Kidney capillary endothelial cell (primary cell): Measurements from ENCODE around the gene ZMYND8.
"Not testable (repeated sequence)": the region's sequence is repeated elsewhere in the genome, so short reads cannot be mapped to it uniquely, and the experiment has no call there.

ENCODE experiments used
- DNase-seq: peaks from one replicate; pipeline ENCODE4 v3.0.0-alpha.2; 2018; ENCODE audit warnings: low spot score

The ZMYND8 gene

DNA sequence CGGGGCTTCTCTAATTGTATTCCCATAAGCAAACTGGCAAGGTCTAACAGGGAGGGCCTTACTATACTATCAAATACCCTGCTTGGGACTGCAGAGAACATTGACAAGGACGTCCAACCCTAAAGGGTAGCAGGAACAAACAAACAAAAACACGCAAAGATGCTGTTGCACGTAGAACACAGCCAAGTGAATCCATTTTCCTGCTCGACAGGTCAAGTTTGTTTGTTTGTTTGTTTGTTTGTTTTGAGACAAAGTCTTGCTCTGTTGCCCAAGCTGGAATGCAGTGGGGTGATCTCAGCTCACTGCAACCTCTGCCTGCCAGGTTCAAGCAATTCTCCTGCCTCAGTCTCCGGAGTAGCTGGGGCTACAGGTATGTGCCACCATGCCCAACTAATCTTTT is 91.3 kb downstream of the ZMYND8 start:
- DNase-seq = no peak

DNA sequence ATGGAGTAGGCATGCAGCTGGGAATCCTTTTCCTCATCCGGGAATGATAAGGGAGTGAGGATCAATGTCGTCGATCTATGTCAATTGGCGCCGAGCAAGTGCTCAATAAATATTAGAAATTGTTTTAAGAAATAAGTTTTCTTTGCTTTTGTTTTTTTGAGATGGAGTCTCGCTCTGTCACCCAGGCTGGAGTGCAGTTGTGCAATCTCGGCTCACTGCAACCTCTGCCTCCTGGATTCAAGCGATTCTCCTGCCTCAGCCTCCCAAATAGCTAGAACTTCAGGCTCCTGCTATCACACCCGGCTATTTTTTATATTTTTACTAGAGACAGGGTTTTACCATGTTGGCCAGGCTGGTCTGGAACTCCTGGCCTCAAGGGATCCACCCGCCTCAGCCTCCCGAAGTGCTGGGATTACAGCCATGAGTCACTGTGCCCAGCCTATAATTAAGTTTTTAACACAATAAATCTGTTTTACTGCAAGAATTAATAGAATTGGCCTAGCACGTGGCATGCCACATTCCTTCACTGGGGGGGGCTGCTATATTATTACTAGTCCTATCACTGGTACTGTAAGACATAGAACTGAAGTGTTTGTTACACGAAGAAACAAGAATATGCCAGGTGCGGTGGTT is 92.2 kb downstream of the ZMYND8 start:
- DNase-seq = not testable (repeated sequence)

DNA sequence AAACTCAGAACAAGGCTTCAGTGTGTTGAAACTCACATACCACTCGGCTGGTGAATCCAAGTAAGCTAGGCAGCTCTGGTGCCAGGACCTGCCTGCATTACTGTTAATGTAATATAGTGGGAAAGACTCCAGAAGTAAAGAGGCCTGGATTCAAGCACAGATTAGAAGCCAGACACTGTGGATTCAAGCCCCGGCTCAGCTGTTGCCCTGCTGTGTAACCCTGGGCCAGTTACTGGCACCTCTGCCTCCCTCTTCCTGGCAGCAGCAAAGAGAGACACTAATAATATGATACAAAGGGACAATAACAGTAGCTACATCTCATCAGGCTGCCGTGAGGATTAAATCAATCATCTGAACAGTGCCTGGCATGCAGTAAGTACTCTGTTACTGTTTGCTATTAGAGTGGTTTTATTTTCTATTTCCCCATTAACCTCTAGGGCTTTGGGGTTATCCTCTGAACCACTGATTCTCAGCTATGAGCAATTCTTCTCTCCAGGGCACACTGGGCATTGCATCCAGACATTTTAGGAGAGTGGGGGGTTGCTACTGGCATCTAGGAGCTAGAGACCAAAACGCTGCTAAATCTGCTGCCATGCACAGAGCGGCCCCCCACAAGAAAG is 92.9 kb downstream of the ZMYND8 start:
- DNase-seq = no peak

DNA sequence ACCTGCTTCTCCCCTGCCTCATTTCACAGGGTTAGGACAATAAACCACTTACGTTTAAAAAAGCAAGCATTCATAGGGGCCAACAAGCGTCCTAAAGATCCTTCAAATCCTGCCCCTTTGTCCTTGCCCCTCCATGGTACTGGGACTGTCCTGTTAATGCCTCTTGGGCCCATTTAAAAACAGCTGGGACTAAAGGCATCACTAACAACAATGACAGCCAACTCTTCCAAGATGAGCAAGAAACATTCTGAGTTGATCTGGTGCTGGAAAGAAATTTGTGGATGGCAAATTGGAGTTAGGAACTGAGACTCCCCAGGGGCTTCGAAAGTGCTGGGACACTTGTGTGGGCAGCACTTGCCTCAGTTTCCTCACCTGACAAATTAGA is 93.4 kb downstream of the ZMYND8 start:
- no peak for DNase-seq

DNA sequence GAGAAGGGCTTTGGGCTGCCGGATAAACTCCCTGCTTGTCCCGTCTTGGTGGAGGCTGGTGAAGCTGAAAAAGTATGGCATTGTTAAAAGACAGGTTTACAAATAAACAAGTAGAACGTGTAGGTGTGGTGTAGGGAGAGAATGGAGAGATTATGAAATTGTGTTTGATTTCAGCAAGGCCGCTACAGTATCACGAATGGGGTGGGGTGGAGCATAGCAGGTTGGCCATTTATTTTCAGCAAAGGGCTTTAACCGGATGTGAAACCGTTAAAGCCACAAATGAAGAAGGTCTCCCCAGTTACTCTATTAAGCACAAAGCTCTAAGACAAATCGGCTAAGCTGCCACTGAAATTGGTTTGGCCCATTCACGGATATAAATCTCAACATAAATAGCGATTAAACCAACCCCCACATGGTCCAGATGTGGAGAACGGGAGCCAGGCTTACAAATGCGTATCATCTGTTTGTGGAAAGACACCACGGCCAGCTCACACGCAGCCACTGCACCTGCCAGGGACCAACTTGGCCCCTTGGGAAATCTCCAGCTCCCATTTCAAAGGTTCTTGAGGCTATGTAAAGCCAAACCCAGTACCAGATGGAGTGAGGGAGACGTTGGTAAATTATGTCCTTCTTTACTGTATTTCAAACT is 94.0 kb downstream of the ZMYND8 start:
- no peak for DNase-seq

DNA sequence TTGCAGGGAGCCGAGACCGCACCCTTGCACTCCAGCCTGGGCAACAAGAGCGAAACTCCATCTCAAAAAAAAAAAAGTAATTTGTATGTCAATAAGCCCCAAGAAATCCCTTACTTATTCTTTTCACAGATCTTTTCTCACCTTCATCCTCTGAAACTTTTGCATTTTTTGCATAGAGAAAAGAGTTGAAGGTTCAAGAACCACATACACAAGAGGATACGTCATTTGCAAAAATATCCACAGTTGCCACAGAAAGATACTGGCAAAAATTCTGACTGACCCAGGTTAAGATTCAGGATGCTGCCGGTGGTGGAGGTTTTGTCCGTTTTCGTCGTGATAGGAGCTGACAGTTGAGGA is 94.5 kb downstream of the ZMYND8 start:
- DNase-seq = no peak

DNA sequence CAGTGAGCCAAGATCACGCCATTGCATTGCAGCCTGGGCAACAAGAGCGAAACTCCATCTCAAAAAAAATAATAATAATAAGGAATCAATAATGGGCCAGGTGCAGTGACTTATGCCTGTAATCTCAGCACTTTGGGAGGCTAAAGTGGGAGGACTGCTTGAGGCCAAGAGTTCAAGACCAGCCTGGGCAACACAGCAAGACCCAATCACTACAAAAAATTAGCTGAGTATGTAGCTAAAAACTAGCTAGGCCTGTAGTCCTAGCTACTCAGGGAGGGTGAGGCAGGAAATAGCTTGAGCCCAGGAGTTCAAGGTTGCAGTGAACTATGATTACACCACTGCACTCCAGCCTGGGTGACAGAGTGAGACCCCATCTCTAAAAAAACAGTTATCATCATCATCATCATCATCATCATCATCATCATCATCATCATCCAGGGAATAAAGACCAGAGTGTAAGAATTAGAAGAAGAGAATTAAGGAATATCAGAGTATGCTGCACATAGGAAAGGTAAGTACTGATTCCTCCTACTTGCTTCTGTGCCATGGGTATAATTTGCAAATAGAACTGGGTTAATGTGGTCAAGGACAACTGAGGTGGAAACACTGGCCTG is 95.2 kb downstream of the ZMYND8 start:
- not testable (repeated sequence) for DNase-seq

DNA sequence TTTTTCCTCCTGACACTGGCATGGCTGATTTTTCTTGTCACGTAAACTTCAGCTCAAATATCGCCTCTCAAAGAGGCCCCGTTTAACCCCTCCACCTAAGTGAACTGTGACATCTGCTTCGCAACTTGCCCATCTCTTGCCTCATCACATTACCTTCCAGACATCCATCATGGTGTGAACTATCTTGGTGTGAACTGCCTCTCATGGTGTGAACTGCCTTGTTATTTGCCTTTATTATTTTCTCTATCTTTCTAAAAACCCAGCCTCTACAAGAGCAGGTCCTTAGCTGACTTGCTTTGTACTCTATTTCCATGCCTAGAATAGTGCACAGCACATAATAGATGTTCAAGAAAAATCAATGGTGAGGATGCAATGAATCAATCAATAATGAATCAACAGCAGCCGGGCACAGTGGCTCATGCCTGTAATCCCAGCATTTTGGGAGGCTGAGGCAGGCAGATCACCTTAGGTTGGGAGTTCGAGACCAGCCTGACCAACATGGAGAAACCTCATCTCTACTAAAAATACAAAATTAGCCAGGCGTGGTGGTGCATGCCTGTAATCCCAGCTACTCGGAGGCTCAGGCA is 95.9 kb downstream of the ZMYND8 start:
- not testable (repeated sequence) for DNase-seq

DNA sequence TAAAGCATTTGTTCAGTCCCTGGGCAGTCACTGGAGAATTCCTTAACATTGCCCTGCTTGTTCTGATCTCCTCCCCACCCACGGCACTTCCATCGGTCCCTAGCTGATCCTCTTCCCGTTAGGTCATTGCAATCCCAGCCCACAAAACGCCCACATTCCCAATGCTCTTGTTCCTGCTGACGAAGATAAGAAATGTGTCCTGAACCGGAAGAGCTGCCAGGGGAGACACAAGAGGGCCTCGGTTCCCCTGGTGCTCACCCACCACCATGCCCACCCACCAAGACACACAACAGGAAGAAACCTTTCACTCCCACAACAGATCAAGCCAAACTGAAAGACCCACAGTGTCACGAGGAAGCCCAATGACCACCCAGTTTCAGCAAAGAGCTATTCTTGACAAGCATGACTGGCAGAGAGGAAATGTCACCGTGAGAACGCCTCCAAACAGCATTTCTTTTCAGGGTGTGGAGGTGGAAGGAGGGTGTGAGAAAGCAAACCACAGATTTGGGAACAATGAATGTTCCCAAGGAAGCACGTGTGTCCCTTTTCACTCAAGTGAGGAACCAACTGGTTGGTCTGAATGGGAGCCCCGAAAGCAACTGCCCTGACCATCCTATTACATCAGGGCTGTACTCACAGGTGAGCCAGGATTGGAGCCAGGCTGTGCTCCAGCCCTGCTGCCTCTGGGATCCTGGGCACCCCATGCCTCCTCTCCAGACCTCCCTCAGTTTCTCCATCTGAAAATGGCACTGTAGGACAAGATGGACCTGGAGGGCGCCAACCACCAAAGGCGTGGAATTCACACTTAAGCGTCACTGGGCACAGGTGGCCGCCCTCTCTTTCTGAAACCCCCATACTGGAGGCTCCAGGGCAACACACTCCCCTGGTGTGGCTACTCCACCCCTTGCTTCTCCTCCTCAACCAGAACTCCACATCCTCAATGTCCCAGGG is 97.5 kb downstream of the ZMYND8 start:
- peak; percentile 41 for DNase-seq

DNA sequence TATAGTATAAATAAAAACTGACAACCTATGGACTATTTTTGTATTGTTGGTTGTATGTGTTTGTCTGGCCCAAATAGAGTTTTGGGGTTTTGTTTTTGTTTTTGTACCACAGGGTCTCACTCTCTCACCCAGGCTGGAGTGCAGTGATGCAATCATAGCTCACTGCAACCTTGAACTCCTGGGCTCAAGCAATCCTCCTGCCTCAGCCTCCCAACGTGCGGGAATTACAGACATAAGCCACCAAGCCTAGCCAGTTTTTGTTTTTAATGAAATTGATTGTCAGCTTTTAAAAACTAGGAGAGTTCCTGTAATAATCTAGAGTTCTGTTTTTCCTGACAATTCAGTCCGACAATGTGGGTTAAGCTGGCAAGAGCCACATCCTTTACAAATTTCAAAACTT is 98.7 kb downstream of the ZMYND8 start:
- no peak for DNase-seq

DNA sequence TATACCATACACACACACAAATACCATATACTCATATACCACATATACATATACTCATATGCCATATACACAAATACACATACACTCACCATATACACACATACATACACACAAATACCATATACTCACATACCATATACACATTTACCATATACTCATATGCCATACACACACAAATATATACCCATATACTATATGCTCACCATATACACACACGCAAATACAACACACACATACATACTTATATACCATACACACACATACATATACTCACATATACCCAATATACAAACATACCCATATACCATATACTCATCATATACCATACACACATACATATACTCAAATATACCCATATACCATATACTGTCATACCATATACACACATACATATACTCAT is 99.2 kb downstream of the ZMYND8 start:
- no peak for DNase-seq

DNA sequence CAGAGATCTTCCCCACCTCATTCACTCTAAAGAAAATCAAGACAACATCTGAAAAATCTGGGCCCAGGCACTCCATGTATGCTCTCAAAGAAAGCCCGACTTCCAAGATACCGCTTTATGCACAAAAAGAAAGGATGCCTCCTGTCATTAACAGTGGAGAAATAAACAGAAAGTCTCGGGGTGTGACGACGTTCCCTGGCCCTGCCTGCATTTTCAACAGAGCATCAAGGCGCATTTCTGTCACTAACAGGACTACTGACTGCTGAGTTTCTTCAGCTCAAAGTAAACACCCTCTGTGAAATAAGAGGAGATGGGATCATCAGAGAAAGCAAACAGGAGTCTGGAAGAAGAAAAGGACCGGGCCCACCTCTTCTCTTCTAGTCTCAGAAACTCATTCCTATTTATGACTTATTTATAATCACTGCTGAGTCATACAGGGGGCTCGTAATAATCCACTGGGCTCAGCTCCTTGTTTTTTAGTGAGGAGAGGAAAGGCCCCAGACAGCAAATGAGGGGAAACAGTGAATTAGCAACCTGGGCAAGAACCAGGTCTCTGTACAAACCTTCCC is 99.7 kb downstream of the ZMYND8 start:
- DNase-seq = peak; percentile 7

DNA sequence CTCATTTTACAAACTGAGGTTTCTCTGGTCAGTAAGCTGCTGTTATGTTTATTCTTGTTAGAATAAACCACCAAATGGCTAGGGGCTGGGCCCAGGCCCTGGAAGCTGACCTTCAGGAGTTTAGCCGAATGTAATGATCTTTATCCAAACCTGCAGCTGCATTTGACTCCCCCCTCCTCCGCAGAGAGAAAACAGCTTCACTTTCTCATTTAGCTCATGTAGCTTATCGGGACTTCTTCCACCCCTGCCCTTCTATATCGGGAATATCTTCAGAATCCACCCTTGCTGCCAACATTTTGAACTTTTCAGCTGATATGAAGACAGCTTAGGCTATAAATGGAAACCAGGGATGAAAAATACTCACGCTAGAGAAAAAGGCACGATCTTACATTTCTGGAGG is 102.6 kb downstream of the ZMYND8 start:
- no peak for DNase-seq

DNA sequence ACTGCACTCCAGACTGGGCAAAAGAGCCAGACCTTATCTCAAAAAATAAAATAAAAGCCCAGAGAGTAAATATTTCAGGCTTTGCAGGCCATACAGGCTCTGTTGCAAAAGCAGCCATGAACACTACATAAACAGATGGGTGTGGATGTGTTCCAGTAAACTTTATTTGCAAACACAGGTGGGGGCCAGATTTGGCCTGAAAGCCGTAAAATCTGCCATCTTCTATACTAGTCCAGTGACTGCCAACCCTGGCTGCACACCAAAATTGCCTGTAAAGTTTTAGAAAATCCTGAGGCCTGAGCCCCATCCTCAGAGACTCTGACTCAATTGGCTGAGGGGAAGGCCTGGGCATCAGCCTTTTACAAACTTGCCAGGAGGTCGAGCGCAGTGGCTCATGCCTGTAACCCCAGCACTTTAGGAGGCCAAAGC is 103.6 kb downstream of the ZMYND8 start:
- DNase-seq = no peak

DNA sequence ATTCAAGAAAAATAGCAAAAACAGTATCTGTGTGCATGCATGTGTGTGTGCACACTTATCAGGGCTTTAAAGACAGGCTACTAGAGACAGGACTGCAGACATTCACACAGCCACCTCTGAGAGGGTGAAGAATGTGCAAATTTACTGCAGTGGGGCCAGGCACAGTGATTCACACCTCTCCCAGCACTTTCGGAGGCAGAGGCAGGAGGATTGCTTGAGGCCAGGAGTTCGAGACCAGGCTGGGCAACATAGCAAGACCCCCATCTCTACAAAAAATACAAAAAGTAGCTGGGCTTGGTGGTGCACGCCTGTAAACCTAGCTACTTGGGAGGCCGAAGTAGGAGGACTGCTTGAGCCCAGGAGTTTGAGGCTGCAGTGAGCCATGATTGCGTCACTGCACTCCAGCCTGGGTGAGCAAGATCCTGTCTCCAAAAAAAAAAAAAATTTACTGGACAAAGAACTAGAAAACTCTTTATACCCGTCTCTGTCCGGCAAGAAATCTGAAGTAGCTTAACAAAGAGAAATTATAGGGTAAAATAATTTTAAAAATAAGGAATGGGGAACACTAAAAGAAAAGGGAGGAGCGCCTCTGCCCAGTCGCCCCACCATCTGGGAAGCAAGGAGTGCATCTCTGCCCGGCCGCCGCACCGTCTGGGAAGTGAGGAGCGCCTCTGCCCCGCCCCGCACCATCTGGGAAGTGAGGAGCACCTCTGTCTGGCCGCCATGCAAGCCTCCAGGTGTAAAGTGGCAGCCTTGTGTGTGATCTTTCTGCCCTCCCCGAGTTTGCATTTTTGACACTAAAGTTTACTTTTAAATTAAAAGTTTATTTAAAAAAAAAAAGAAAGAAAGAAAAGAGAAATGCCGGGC is 105.1 kb downstream of the ZMYND8 start:
- no peak for DNase-seq

DNA sequence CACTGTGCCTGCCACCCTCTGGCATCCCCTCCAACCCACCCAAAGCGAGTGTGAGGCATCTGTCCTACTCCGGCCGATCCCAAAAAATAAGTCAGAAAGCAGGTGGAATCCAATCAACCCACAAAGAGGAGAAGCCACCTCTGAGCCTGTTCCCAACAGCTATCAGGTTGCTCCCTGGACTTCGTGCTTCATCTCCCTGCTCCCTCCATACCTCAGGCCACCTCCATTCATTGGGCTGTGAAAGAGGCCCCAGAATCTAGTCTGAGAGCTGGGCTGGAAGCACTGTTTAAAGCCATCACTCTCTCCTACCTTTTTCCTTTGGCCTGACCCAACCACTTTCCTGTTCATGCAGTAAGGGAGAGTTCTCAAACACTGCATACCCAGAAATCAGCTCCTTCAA is 106.1 kb downstream of the ZMYND8 start:
- no peak for DNase-seq

DNA sequence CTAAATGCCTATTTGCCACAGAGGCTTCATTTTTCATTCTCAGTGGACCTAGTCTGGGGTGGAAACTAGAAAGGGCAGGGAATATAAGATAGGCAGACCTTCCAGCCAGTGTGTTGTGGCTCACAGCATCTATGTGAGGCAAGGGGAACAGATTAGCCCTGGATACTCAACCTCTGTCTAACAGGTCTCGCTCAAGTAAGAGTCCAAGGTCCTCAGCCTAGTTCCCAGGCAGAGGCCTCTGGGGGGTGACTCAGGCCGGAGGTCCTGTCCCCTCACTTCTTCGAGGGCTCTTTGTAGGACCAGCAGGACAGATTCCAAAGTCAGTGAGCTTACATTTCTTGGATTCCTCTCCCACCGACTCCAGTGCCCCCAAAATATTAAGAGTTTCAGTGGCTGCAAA is 106.6 kb downstream of the ZMYND8 start:
- DNase-seq = no peak

DNA sequence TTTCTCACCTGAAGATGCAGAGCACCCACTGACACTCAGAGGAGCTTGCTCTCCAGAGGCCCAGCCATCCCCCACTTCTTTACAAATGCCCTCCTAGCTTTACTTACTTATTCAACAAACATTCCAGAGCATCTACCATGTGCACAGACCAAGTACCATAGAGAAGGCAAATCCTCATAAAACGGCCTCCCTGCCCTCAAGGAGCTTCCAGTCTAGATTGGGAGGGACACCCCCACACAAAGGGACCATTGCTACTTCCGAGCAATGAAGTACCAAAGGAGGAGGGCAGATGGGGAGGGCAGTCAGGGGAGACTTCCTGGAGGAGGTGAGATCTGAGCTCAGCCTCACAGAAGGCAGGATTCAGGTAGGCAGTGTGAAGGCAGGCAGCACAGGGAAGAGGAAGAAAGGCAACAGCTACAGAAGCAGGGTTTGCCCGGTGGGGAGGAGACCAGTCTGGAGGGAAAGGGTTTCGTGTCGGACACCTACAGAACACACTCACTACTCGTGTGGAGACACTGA is 108.0 kb downstream of the ZMYND8 start:
- no peak for DNase-seq

DNA sequence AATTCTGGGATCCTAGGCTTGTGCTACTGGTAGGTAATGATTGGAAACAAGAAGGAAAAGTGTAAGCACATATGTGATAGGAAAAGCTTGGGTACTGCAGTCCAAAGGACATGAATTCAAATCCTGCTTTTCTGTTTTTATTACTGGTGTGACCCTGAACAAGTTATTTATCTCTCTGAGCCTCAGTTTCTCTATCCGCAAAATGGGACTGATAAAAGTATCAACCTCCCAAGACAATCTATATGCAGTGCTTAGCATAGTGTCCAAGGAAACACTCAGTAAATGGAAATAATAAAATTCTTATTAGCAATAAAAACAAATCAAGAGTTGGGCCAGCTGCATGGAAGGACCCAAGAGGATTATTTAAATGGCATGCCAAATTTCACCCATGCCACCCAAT is 108.5 kb downstream of the ZMYND8 start:
- no peak for DNase-seq

DNA sequence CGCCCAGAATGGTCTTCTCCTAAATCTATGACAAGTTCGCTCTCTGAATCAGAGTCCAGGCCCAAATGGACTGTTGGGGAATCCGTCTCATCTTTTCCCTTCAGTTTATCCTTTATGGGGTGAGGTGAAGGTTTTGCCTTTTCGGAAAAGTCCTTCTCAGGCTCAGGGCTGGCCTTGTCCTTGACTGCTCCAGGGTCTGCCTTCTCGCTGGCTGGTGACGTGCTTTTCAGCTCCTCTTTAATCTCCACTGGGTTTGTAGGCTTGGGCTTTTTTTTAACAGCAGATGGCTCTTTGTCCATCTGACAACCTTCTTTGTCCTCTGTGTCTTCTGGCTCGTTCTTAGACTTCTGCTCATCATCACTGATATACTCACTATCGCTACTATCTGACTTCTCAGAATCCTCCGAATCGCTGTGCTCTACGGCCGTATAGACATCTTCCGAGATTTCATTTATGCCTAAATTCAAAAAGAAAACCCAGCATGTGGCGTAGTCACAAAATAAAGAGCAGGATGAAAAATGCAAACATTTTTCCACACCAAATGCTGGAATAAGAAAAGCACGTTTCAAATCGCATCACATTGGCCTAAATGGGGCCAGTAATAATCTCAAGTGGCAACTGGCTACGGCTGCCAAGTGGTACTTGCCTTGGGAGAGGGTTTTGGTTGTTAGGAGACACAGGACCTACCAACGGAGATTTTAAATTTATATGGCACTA is 110.3 kb downstream of the ZMYND8 start:
- no peak for DNase-seq
